Mesenteric fat pad (tissue), 1 donor: Measurements from ENCODE around the gene KANSL1L. TPM values are rescaled to one million over a fixed set of nuclear protein-coding genes. Genes with fewer than 3 reads are reported as not detected.
"Not testable (repeated sequence)": the region's sequence is repeated elsewhere in the genome, so short reads cannot be mapped to it uniquely, and the experiment has no call there.

Experiments
- DNase-seq: peaks from one replicate; pipeline ENCODE4 v3.0.0-alpha.2; 2020; ENCODE audit warnings: low spot score
- long read RNA-seq: library from polyadenylated mRNA; unstranded; transcript quantifications from one replicate; pipeline ENCODE4 v2.0.0, GENCODE V29; 2020
- total RNA-seq: library from RNA; stranded (reverse); fragmentation: NEBNext Ultra II Directional; extraction: Animal tissue kit (Norgen Biotek cat#: 25700); gene quantifications from one replicate; pipeline ENCODE4 v1.2.1, GENCODE V29; 2021
- donor health status: DM: yes; HTN: yes; CAD: no.

The KANSL1L gene
- 14.6 TPM for total RNA-seq
- long read RNA-seq, partial matches to known transcripts = 0 of 10 reads
- long read RNA-seq, other reads (novel, unspliced or antisense) = 10 of 10 reads

GRCh38 chr2:210171309-210172218, at the start of gene KANSL1L:
KANSL1L (minus strand) TSS chr2:210171409; CDS start chr2:210154582, 16,827 bp downstream.
- peak; percentile 100 for DNase-seq

- no peak for DNase-seq
Measured at GRCh38 chr2:210215120-210215519, 43.9 kb upstream of the KANSL1L start.

DNA sequence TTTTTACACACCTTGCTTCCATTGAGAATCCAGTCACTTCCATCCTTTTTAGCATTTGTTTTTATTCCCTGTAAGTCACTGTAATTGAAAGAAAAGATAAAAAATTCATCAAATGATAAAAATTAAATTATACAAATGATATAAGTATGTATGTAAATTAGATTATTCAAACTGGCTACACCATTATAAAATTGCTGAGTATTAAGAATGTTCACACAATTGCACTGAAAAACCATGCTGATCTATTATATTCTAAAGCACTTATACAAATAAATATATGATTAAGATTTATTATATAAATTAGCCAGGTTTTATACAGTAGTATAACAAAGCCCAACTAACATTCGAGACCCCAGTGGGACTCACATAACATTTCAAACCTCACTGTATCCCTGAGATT, 39.0 kb upstream of the KANSL1L start:
- DNase-seq = no peak

- no peak for DNase-seq
Measured at GRCh38 chr2:210207929-210208328, 36.7 kb upstream of the KANSL1L start.

DNA sequence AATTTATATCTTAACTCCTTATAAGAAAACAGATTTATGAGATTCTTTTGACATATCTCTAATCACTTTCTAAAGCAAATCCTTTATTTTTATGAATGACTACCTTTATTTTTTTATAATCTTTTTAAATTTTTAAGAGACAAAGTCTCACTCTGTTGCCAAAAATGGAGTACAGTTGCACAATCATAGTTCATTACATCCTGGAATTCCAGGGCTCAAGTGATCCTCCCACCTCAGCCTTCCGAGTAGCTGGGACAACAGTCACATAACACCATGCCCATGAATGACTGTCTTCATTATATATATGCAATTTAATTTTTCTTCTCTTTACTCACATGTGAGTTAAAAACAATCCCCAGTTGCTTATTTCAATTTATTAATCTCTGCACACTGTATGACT, 32.3 kb upstream of the KANSL1L start:
- no peak for DNase-seq

GRCh38 chr2:210203147-210203546, 31.9 kb upstream of the KANSL1L start:
- DNase-seq = no peak

GRCh38 chr2:210199854-210200253, 28.6 kb upstream of the KANSL1L start:
- DNase-seq = no peak

- no peak for DNase-seq
Measured at GRCh38 chr2:210199186-210199765, 28.1 kb upstream of the KANSL1L start.

GRCh38 chr2:210198326-210198725, 27.1 kb upstream of the KANSL1L start:
- no peak for DNase-seq

DNA sequence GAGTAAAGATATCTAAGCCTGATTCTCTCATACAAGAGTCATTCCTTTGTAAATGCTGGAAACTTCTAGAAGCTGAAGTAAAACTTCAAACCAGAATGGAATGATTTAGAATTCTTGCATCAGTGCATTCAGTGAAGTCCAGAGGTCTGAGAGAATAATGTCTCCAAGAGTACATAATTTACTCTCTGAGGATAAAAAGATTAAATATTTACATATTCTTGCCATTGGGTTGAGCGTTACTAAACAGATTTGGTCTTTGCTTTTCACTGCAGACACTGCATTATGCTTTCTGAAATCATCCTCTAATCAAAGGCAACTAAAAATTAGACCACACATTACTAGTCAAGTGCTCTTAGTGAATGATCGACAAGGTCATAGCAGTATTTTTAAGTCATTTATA, 26.5 kb upstream of the KANSL1L start:
- no peak for DNase-seq

GRCh38 chr2:210195101-210195852, 24.1 kb upstream of the KANSL1L start:
- no peak for DNase-seq

GRCh38 chr2:210190345-210190744, 19.1 kb upstream of the KANSL1L start:
- DNase-seq = no peak

- DNase-seq = no peak
Measured at GRCh38 chr2:210189452-210190138, 18.4 kb upstream of the KANSL1L start.

GRCh38 chr2:210188755-210189154, 17.5 kb upstream of the KANSL1L start:
- no peak for DNase-seq

GRCh38 chr2:210188190-210188589, 17.0 kb upstream of the KANSL1L start:
- DNase-seq = no peak

DNA sequence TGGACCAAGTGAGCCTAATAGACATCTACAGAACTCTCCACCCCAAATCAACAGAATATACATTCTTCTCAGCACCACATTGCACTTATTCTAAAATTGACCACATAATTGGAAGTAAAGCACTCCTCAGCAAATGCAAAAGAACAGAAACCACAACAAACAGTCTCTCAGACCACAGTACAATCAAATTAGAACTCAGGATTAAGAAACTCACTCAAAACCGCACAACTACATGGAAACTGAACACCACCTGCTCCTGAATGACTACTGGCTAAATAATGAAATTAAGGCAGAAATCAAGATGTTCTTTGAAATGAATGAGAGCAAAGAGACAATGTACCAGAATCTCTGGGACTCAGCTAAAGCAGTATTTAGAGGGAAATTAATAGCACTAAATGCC, 12.7 kb upstream of the KANSL1L start:
- DNase-seq = not testable (repeated sequence)

DNA sequence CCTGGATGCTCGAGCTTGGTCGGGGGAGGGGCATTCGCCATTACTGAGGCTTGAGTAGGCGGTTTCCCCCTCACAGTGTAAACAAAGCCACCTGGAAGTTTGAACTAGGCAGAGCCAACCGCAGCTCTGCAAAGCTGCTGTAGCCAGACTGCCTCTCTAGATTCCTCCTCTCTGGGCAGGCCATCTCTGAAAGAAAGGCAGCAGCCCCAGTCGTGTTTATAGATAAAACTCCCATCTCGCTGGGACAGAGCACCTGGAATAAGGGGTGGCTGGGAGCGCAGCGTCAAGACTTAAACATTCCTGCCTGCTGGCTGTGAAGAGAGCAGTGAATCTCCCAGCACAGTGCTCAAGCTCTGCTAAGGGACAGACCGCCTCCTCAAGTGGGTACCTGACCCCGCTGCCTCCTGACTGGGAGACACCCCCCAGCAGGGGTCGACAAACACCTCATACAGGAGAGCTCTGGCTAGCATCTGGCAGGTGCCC, 10.4 kb upstream of the KANSL1L start:
- DNase-seq = not testable (repeated sequence)

DNA sequence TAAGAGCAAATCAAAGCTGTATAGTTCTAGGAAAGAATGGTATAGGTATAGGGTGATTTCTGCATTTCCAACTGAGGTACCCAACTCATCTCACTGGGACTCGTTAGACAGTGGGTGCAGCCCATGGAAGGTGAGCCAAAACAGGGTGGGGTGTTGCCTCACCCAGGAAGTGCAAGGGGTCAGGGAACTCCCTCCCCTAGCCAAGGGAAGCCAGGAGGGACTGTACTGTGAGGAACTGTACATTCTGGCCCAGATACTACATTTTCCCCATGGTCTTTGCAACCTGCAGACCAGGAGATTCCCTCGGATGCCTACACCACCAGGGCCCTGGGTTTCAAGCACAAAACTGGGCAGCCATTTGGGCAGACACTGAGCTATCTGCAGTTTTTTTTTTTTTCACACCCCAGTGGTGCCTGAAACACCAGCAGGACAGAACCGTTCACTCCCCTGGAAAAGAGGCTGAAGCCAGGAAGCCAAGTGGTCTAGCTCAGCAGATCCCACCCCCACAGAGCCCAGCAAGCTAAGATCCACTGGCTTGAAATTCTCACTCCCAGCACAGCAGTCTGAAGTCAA, 9.9 kb upstream of the KANSL1L start:
- DNase-seq = not testable (repeated sequence)

GRCh38 chr2:210180477-210180876, 9.3 kb upstream of the KANSL1L start:
- DNase-seq = no peak

DNA sequence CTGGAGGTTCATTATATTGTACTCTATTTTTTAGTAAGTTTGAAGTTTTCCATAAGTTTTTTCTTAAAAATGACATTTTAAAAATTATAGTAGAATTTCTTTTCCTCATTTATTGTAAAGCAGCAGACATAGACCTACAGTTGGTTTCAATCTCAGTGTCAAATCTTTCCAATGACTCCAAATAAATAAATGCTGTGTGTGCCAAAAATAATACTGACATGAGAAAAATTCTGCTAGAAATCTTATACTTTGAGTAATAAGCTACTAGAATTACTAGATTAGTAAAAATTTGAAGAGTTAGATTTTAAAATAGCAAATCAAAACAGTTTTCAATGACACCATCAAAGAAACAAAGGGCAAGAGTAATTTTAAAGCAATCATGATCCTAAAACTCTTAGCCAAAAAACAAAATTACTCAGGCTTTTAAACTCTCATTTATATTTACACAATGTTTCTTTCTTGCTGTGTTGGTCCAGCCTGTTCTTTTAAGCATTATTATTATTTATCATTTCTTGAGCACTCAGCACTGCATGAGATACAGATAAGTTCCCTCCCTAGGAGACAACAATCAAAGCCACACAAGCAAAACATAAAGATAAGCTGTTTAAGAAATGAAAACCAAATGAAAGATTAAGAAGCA, 8.3 kb upstream of the KANSL1L start:
- DNase-seq = no peak
